ENCODE measurements around the gene POLA1. TPM values are rescaled to one million over a fixed set of nuclear protein-coding genes. Genes with fewer than 3 reads are reported as not detected.

POLA1 gene
- total and polyA plus RNA-seq, 3 experiments from 2014 or later, result 6.2 to 43.1 (median 42.5) TPM

GRCh38 chrX:24673424-24673823 is 20.3 kb upstream of the POLA1 start:
- Mint-ChIP-seq H3K9me3 (no peaks in the 10 kb centered on the region), H3K27me3 (peaks cover 0 to 8% of the 10 kb centered on the region in 2 donors), H3K27ac (peak overlapping the region in 1 of 8 donors; percentile 19), H3K4me3 (no peak overlapping the region), H3K4me1 (no peaks in the 10 kb centered on the region), H3K36me3 (no peaks in the 10 kb centered on the region)
- H3K27me3 ChIP-seq (ENCODE audit: insufficient read depth, low read length, poor library complexity, severe bottlenecking), result no peaks in the 10 kb centered on the region
- no peak overlapping the region for H3K4me3 ChIP-seq (ENCODE audit: low read length)
- H3K9me3 ChIP-seq (ENCODE audit: low read length), result no peaks in the 10 kb centered on the region
- H3K4me1 ChIP-seq (ENCODE audit: insufficient read depth, low read length), result no peaks in the 10 kb centered on the region
- DNase-seq, result no peak
- ChIA-PET CTCF (no interaction called here), POLR2A (no interaction called here)
- no peaks in the 10 kb centered on the region for H3K36me3 ChIP-seq (ENCODE audit: insufficient read depth, low read length)
- H3K27ac ChIP-seq (ENCODE audit: low read depth, low read length), result no peak overlapping the region

GRCh38 chrX:24676403-24677024 is 17.2 kb upstream of the POLA1 start:
- CTCF ChIA-PET, result interaction anchor here (1.0 kb wide), 1 partner anchor 14 kb away, joined by 5 read pairs; no protein-coding TSS in a partner anchor
- Mint-ChIP-seq H3K4me3 (no peak overlapping the region), H3K9me3 (peaks cover 0 to 2% (median 0%) of the 10 kb centered on the region in 5 donors), H3K4me1 (no peaks in the 10 kb centered on the region), H3K27me3 (peaks cover 0 to 8% of the 10 kb centered on the region in 2 donors), H3K36me3 (no peaks in the 10 kb centered on the region), H3K27ac (no peak overlapping the region)
- Histone ChIP-seq H3K4me1 (ENCODE audit: insufficient read depth, low read length) (no peaks in the 10 kb centered on the region), H3K9me3 (ENCODE audit: low read length) (no peaks in the 10 kb centered on the region), H3K4me3 (ENCODE audit: low read length) (no peak overlapping the region), H3K27me3 (ENCODE audit: insufficient read depth, low read length, poor library complexity, severe bottlenecking) (no peaks in the 10 kb centered on the region), H3K27ac (ENCODE audit: low read depth, low read length) (no peak overlapping the region), H3K36me3 (ENCODE audit: insufficient read depth, low read length) (no peaks in the 10 kb centered on the region)
- no peak for DNase-seq
- POLR2A ChIA-PET, result interaction anchor here (0.5 to 0.6 kb wide), 2 partner anchors 43 to 212 kb away, joined by 3 to 8 read pairs; no protein-coding TSS in a partner anchor

GRCh38 chrX:24682739-24683432 is 10.8 kb upstream of the POLA1 start:
- H3K4me1 ChIP-seq (ENCODE audit: insufficient read depth, low read length), result no peaks in the 10 kb centered on the region
- Mint-ChIP-seq H3K36me3 (no peaks in the 10 kb centered on the region), H3K4me1 (no peaks in the 10 kb centered on the region), H3K4me3 (no peak overlapping the region), H3K9me3 (peaks cover 0 to 2% (median 0%) of the 10 kb centered on the region in 5 donors), H3K27me3 (peaks cover 0 to 4% of the 10 kb centered on the region in 2 donors), H3K27ac (peak overlapping the region in 1 of 8 donors; percentile 66)
- no peaks in the 10 kb centered on the region for H3K27me3 ChIP-seq (ENCODE audit: insufficient read depth, low read length, poor library complexity, severe bottlenecking)
- H3K27ac ChIP-seq (ENCODE audit: low read depth, low read length), result no peak overlapping the region
- DNase-seq, result no peak
- CTCF ChIA-PET, result no interaction called here
- no peaks in the 10 kb centered on the region for H3K36me3 ChIP-seq (ENCODE audit: insufficient read depth, low read length)
- POLR2A ChIA-PET, result no interaction called here
- no peak overlapping the region for H3K4me3 ChIP-seq (ENCODE audit: low read length)
- no peaks in the 10 kb centered on the region for H3K9me3 ChIP-seq (ENCODE audit: low read length)

- no peak overlapping the region for H3K4me3 Mint-ChIP-seq
- no peak for DNase-seq
Measured at GRCh38 chrX:24684048-24684447, 9.7 kb upstream of the POLA1 start.

GRCh38 chrX:24692305-24692704 is 1.4 kb upstream of the POLA1 start:
- peaks cover 0 to 4% (median 0%) of the 10 kb centered on the region in 3 donors for H3K36me3 Mint-ChIP-seq
- Histone ChIP-seq H3K27me3 (ENCODE audit: insufficient read depth, low read length, poor library complexity, severe bottlenecking) (no peaks in the 10 kb centered on the region), H3K27ac (ENCODE audit: low read depth, low read length) (peak overlapping the region; percentile 29), H3K9me3 (ENCODE audit: low read length) (no peaks in the 10 kb centered on the region), H3K4me1 (ENCODE audit: insufficient read depth, low read length) (peaks cover 6% of the 10 kb centered on the region), H3K36me3 (ENCODE audit: insufficient read depth, low read length) (no peaks in the 10 kb centered on the region), H3K4me3 (ENCODE audit: low read length) (no peak overlapping the region)
- POLR2A ChIA-PET, result no interaction called here
- no peaks in the 10 kb centered on the region for H3K27me3 Mint-ChIP-seq
- peaks cover 8 to 29% (median 25%) of the 10 kb centered on the region in 3 donors for H3K4me1 Mint-ChIP-seq
- CTCF ChIA-PET, result no interaction called here
- no peak overlapping the region for H3K27ac Mint-ChIP-seq
- H3K4me3 Mint-ChIP-seq, result peak overlapping the region in 3 of 7 donors; percentile 27 to 94 (median 89)
- DNase-seq, result no peak
- peaks cover 0 to 2% (median 0%) of the 10 kb centered on the region in 5 donors for H3K9me3 Mint-ChIP-seq

More at GRCh38 chrX:24684048-24684447, 9.7 kb upstream of the POLA1 start:
- no peak overlapping the region for H3K27ac Mint-ChIP-seq
- Histone ChIP-seq H3K4me1 (ENCODE audit: insufficient read depth, low read length) (no peaks in the 10 kb centered on the region), H3K27ac (ENCODE audit: low read depth, low read length) (no peak overlapping the region), H3K27me3 (ENCODE audit: insufficient read depth, low read length, poor library complexity, severe bottlenecking) (no peaks in the 10 kb centered on the region), H3K36me3 (ENCODE audit: insufficient read depth, low read length) (no peaks in the 10 kb centered on the region), H3K4me3 (ENCODE audit: low read length) (no peak overlapping the region), H3K9me3 (ENCODE audit: low read length) (no peaks in the 10 kb centered on the region)
- H3K27me3 Mint-ChIP-seq, result peaks cover 0 to 4% of the 10 kb centered on the region in 2 donors
- ChIA-PET POLR2A (no interaction called here), CTCF (no interaction called here)
- H3K9me3 Mint-ChIP-seq, result no peaks in the 10 kb centered on the region
- no peaks in the 10 kb centered on the region for H3K4me1 Mint-ChIP-seq
- H3K36me3 Mint-ChIP-seq, result no peaks in the 10 kb centered on the region

GRCh38 chrX:24694825-24695224 is 1.1 kb downstream of the POLA1 start:
- CTCF ChIA-PET, result no interaction called here
- POLR2A ChIA-PET, result no interaction called here

GRCh38 chrX:24696294-24696693 is 2.6 kb downstream of the POLA1 start:
- DNase-seq, result no peak
- Histone ChIP-seq H3K27ac (ENCODE audit: low read depth, low read length) (no peak overlapping the region), H3K4me1 (ENCODE audit: insufficient read depth, low read length) (peaks cover 6% of the 10 kb centered on the region), H3K36me3 (ENCODE audit: insufficient read depth, low read length) (no peaks in the 10 kb centered on the region), H3K9me3 (ENCODE audit: low read length) (no peaks in the 10 kb centered on the region), H3K4me3 (ENCODE audit: low read length) (no peak overlapping the region), H3K27me3 (ENCODE audit: insufficient read depth, low read length, poor library complexity, severe bottlenecking) (no peaks in the 10 kb centered on the region)
- ChIA-PET POLR2A (no interaction called here), CTCF (no interaction called here)
- Mint-ChIP-seq H3K27ac (no peak overlapping the region), H3K36me3 (peaks cover 0 to 15% (median 3%) of the 10 kb centered on the region in 3 donors), H3K4me3 (peak overlapping the region in 1 of 7 donors; percentile 69), H3K9me3 (peaks cover 0 to 2% (median 0%) of the 10 kb centered on the region in 5 donors), H3K27me3 (peaks cover 0 to 2% of the 10 kb centered on the region in 2 donors), H3K4me1 (peaks cover 8 to 29% (median 25%) of the 10 kb centered on the region in 3 donors)

More at GRCh38 chrX:24694825-24695224, 1.1 kb downstream of the POLA1 start:
- peaks cover 8 to 29% (median 25%) of the 10 kb centered on the region in 3 donors for H3K4me1 Mint-ChIP-seq
- peak overlapping the region in 3 of 8 donors; percentile 5 to 69 (median 47) for H3K27ac Mint-ChIP-seq
- Histone ChIP-seq H3K27ac (ENCODE audit: low read depth, low read length) (no peak overlapping the region), H3K9me3 (ENCODE audit: low read length) (no peaks in the 10 kb centered on the region), H3K4me1 (ENCODE audit: insufficient read depth, low read length) (peaks cover 6% of the 10 kb centered on the region), H3K36me3 (ENCODE audit: insufficient read depth, low read length) (no peaks in the 10 kb centered on the region), H3K27me3 (ENCODE audit: insufficient read depth, low read length, poor library complexity, severe bottlenecking) (no peaks in the 10 kb centered on the region), H3K4me3 (ENCODE audit: low read length) (no peak overlapping the region)
- peaks cover 0 to 6% (median 0%) of the 10 kb centered on the region in 3 donors for H3K36me3 Mint-ChIP-seq
- peak overlapping the region; percentile 24 to 94 (median 92) for H3K4me3 Mint-ChIP-seq
- no peak for DNase-seq
- peaks cover 0 to 2% (median 0%) of the 10 kb centered on the region in 5 donors for H3K9me3 Mint-ChIP-seq
- peaks cover 0 to 2% of the 10 kb centered on the region in 2 donors for H3K27me3 Mint-ChIP-seq
